Liver (tissue), 9 donors: ENCODE measurements around the gene P2RX7. TPM values are rescaled to one million over a fixed set of nuclear protein-coding genes. Genes with fewer than 3 reads are reported as not detected.
A peak's percentile ranks its signal among the peaks of the same experiment; 100 is the strongest.

Source experiments
- DNase-seq: peaks from one replicate; pipeline ENCODE4 v3.0.0-alpha.2; 2017; ENCODE audit warnings: low spot score
- H3K27ac ChIP-seq, 2 donors: one replicate each; pipeline ENCODE4 v1.7.0; 2013; ENCODE audit warnings: inconsistent platforms in 2 of 2, low read length in 2 of 2, control low read depth in 1 of 2, low read depth in 1 of 2, mild to moderate bottlenecking in 1 of 2
- H3K27me3 ChIP-seq, 4 donors: one replicate each; pipeline versions ENCODE4 v1.6.1 to v1.7.0; 2013; ENCODE audit warnings: low read length in 3 of 4, inconsistent platforms in 1 of 4, mild to moderate bottlenecking in 1 of 4, moderate library complexity in 1 of 4; ENCODE audit not compliant: control insufficient read depth in 4 of 4, insufficient read depth in 4 of 4
- H3K36me3 ChIP-seq, 4 donors: one replicate each; pipeline versions ENCODE4 v1.6.1 to v1.7.0; 2013; ENCODE audit warnings: low read length in 3 of 4, mild to moderate bottlenecking in 3 of 4, low read depth in 1 of 4, moderate library complexity in 1 of 4; ENCODE audit not compliant: control insufficient read depth in 4 of 4, insufficient read depth in 3 of 4
- H3K4me1 ChIP-seq, 4 donors: one replicate each; pipeline versions ENCODE4 v1.6.1 to v1.7.0; 2013; ENCODE audit warnings: low read length in 3 of 4, mild to moderate bottlenecking in 3 of 4, moderate library complexity in 1 of 4; ENCODE audit not compliant: control insufficient read depth in 4 of 4, insufficient read depth in 4 of 4
- H3K4me3 ChIP-seq, 3 donors: one replicate each; pipeline versions ENCODE4 v1.6.1 to v1.7.0; 2013; ENCODE audit warnings: low read length in 3 of 3, control low read depth in 1 of 3, low read depth in 1 of 3, mild to moderate bottlenecking in 1 of 3
- H3K9ac ChIP-seq, 2 donors: one replicate each; pipeline ENCODE4 v1.7.0; 2013; ENCODE audit warnings: low read length in 2 of 2, mild to moderate bottlenecking in 2 of 2, moderate library complexity in 2 of 2, control low read depth in 1 of 2, low read depth in 1 of 2
- H3K9me3 ChIP-seq, 4 donors: one replicate each; pipeline versions ENCODE4 v1.6.1 to v1.7.0; 2013; ENCODE audit warnings: low read length in 3 of 4; ENCODE audit not compliant: control insufficient read depth in 4 of 4
- ATF3 ChIP-seq: IDR thresholded peaks from 2 replicates; pipeline ENCODE4 v1.6.1; 2016; ENCODE audit warnings: antibody characterized with exemption
- CTCF ChIP-seq: fragments of 150-350 bp; IDR thresholded peaks from 2 replicates; pipeline ENCODE4 v1.5.1; 2017; ENCODE audit warnings: improper control_type of control experiment, low read depth, low read length; ENCODE audit not compliant: missing input control
- FOXA1 ChIP-seq: IDR thresholded peaks from 2 replicates; pipeline ENCODE4 v1.6.1; 2016; ENCODE audit warnings: antibody characterized with exemption
- FOXA2 ChIP-seq: IDR thresholded peaks from 2 replicates; pipeline ENCODE4 v1.6.1; 2016; ENCODE audit warnings: antibody characterized with exemption
- GABPA ChIP-seq, 2 donors: IDR thresholded peaks in 1 of 2; conservative IDR thresholded peaks in 1 of 2; 2 replicates each; pipeline ENCODE4 v1.6.1; 2016; ENCODE audit warnings: antibody characterized with exemption in 2 of 2, mild to moderate bottlenecking in 1 of 2, moderate library complexity in 1 of 2
- HNF4A ChIP-seq, 2 donors: conservative IDR thresholded peaks; 2 replicates each; pipeline ENCODE4 v1.6.1; 2016; ENCODE audit warnings: antibody characterized with exemption in 2 of 2, mild to moderate bottlenecking in 2 of 2
- HNF4G ChIP-seq: IDR thresholded peaks from 2 replicates; pipeline ENCODE4 v1.6.1; 2016; ENCODE audit warnings: antibody characterized with exemption
- JUND ChIP-seq, 2 donors: IDR thresholded peaks; 2 replicates each; pipeline ENCODE4 v1.6.1; 2016; ENCODE audit warnings: antibody characterized with exemption in 2 of 2
- MAX ChIP-seq: IDR thresholded peaks from 2 replicates; pipeline ENCODE4 v1.6.1; 2016; ENCODE audit warnings: antibody characterized with exemption
- NR2F2 ChIP-seq: IDR thresholded peaks from 2 replicates; pipeline ENCODE4 v1.6.1; 2016; ENCODE audit warnings: antibody characterized with exemption
- RAD21 ChIP-seq, 2 donors: IDR thresholded peaks; 2 replicates each; pipeline ENCODE4 v1.6.1; 2016; ENCODE audit warnings: antibody characterized with exemption in 2 of 2, mild to moderate bottlenecking in 2 of 2
- REST ChIP-seq: IDR thresholded peaks from 2 replicates; pipeline ENCODE4 v1.6.1; 2016; ENCODE audit warnings: antibody characterized with exemption, mild to moderate bottlenecking
- RXRA ChIP-seq, 2 donors: IDR thresholded peaks; 2 replicates each; pipeline ENCODE4 v1.6.1; 2017 to 2018; ENCODE audit warnings: antibody characterized with exemption in 2 of 2, mild to moderate bottlenecking in 1 of 2
- SP1 ChIP-seq: IDR thresholded peaks from 2 replicates; pipeline ENCODE4 v1.6.1; 2018; ENCODE audit warnings: antibody characterized with exemption, mild to moderate bottlenecking
- TAF1 ChIP-seq: conservative IDR thresholded peaks from 2 replicates; pipeline ENCODE4 v1.6.1; 2016; ENCODE audit warnings: antibody characterized with exemption, mild to moderate bottlenecking
- YY1 ChIP-seq: IDR thresholded peaks from 2 replicates; pipeline ENCODE4 v1.6.1; 2016; ENCODE audit warnings: antibody characterized with exemption, mild to moderate bottlenecking
- ZBTB33 ChIP-seq: IDR thresholded peaks from 2 replicates; pipeline ENCODE4 v1.6.1; 2016; ENCODE audit warnings: antibody characterized with exemption
- WGBS: extraction: QIAGEN DNeasy Blood & Tissue Kit; methylation state at CpG from one replicate; pipeline ENCODE4 v1.1.7; 2013; 5-methylcytosine and 5-hydroxymethylcytosine counted together
- polyA plus RNA-seq, 2 donors: library from polyadenylated mRNA; stranded (reverse) in 1 of 2; unstranded in 1 of 2; fragments of 200-250 nt in 1 of 2; fragments of >200 nt in 1 of 2; fragmentation: Nextera tagmentation in 1 of 2; extraction: Ambion mirVana in 1 of 2; gene quantifications; one replicate each; pipeline versions ENCODE4 v1.2.1 to v1.2.3, GENCODE V29; 2013 to 2015
- total RNA-seq, 2 donors: library from RNA; depleted of rRNA; stranded (reverse); fragments of >200 nt; gene quantifications; one replicate each; pipeline ENCODE4 v1.2.3, GENCODE V29; 2014
- donor health status: healthy.
- donor health status: healthy.
- donor health status: healthy.
- donor health status: healthy.
- donor health status: healthy.

The P2RX7 gene
- total and polyA plus RNA-seq, 4 donors: 1.2 to 3.2 (median 2.2) TPM

- peak overlapping the region in 2 of 3 donors; percentile 36 to 69 for H3K4me3 ChIP-seq
- no peak overlapping the region for H3K27ac ChIP-seq
- DNase-seq: no peak
- no peak overlapping the region for H3K9ac ChIP-seq
- TF ChIP-seq GABPA (IDR thresholded peaks at IDR 0.05 in 1 of 2, conservative IDR thresholded peaks at IDR 0.05 in 1 of 2): no peak
- no peak for TF ChIP-seq RXRA (IDR thresholded peaks at IDR 0.05)
- no peak for TF ChIP-seq CTCF
- TF ChIP-seq HNF4G: no peak
- no peak for TF ChIP-seq FOXA2
- TF ChIP-seq HNF4A (conservative IDR thresholded peaks at IDR 0.05): no peak
- TF ChIP-seq SP1: no peak
- TF ChIP-seq YY1: no peak
- no peak for TF ChIP-seq REST
- no peak for TF ChIP-seq ZBTB33
- TF ChIP-seq RAD21 (IDR thresholded peaks at IDR 0.05): no peak
- no peak for TF ChIP-seq JUND (IDR thresholded peaks at IDR 0.05)
- no peak for TF ChIP-seq NR2F2
- TF ChIP-seq FOXA1: no peak
- TF ChIP-seq ATF3: no peak
- no peak for TF ChIP-seq TAF1
- peaks cover 8 to 12% (median 10%) of the 10 kb centered on the region in 4 donors for H3K4me1 ChIP-seq
- no peaks in the 10 kb centered on the region for H3K27me3 ChIP-seq
- H3K9me3 ChIP-seq: no peaks in the 10 kb centered on the region
- 31% methylated on average over 11 of the region's 11 CpGs for WGBS
- H3K36me3 ChIP-seq: no peaks in the 10 kb centered on the region
Measured at GRCh38 chr12:121096199-121096798, 36.4 kb upstream of the P2RX7 start.

GRCh38 chr12:121099779-121100178 is 32.9 kb upstream of the P2RX7 start:
- H3K9me3 ChIP-seq: no peaks in the 10 kb centered on the region
- TF ChIP-seq REST (no peak), TAF1 (no peak), HNF4G (no peak), RAD21 (IDR thresholded peaks at IDR 0.05) (no peak), CTCF (no peak), ATF3 (no peak), GABPA (IDR thresholded peaks at IDR 0.05 in 1 of 2, conservative IDR thresholded peaks at IDR 0.05 in 1 of 2) (no peak), HNF4A (conservative IDR thresholded peaks at IDR 0.05) (no peak), FOXA1 (no peak), MAX (no peak), FOXA2 (no peak), NR2F2 (no peak)

More at GRCh38 chr12:121099779-121100178, 32.9 kb upstream of the P2RX7 start:
- no peak overlapping the region for H3K4me3 ChIP-seq
- no peaks in the 10 kb centered on the region for H3K27me3 ChIP-seq
- H3K36me3 ChIP-seq: no peaks in the 10 kb centered on the region
- no peak overlapping the region for H3K9ac ChIP-seq
- peaks cover 8 to 12% (median 10%) of the 10 kb centered on the region in 4 donors for H3K4me1 ChIP-seq
- no peak for DNase-seq
- H3K27ac ChIP-seq: no peak overlapping the region
